GM19438 (cell line): ENCODE measurements around the gene CLEC16A.
"Not testable (repeated sequence)": the region's sequence is repeated elsewhere in the genome, so short reads cannot be mapped to it uniquely, and the experiment has no call there.

Source experiments
- ATAC-seq: cut with Tn5 transposase; IDR thresholded peaks from one replicate; pipeline ENCODE4 v1.9.1; 2021; ENCODE audit warnings: low read depth; ENCODE audit not compliant: unreplicated experiment

The CLEC16A gene

GRCh38 chr16:10925285-10925684, 19.1 kb upstream of the CLEC16A start:
- not testable (repeated sequence) for ATAC-seq

DNA sequence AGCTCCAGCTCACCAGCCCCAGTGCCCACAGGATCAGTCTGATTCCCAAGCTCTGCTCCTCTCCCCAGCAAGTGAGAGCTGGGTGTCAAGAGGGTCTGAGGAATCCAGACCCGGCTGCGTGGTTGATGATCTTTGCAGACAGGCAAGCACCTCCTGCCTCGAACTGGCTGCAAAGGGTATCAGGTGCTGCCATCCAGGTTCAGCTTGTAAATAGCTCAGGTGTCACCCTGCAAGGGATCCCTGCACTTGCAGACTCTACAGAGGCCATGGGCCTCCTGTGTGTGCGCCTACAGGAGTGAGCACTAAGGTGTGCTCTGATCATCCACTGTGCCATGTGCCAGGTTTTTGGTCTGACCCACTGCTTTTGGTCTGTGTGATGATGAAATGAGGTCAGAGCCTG, 18.3 kb upstream of the CLEC16A start:
- ATAC-seq, result no peak

GRCh38 chr16:10926867-10927266, 17.5 kb upstream of the CLEC16A start:
- no peak for ATAC-seq

DNA sequence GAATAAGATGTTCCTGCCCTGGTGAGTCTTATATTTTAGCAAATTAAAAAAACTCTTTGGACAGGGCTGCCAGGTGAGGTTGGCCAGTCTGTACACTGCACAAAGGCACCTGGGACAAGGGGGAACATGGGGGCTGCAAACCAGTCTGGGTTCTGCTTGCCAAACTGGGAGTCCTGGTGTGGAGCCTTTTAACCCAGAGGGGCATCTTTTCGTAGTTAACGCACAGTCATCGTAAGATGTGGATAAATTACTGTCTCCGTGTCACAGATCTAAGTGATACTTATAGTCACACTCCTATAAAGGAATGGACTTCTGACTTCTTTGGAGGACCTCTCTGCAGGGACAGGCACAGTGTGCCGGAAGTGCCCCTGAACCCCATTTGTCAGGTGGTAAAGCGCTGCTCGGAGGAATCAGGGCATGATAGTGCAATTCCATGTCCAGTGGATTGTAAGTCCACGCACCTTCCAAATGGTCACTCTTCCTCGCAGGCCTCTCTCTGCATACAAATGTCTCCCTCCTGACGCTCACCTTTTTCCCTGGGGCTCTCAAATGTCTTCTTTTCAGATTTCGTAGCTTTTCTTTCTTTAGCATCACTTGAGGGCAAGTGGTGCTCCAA, 16.8 kb upstream of the CLEC16A start:
- no peak for ATAC-seq

DNA sequence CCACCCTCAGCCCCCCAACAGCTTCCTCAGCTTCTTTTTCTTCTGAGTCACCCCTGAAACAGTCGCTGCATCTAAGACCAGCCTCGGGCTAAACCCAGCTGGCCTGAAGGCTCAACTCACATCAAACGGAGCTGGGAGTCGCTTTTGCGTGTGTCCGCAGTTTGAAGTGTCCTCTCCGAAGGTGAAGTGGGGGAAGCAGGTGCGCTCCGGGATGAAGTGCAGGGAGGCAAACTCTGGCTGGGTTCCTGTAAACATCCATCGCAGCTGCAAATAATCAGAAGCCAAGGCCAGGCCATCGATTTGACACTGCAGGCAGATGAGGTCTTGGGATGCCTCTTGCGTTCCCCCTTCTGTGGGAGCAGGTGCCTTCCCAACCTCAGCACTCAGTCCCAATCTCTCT, 15.3 kb upstream of the CLEC16A start:
- not testable (repeated sequence) for ATAC-seq

DNA sequence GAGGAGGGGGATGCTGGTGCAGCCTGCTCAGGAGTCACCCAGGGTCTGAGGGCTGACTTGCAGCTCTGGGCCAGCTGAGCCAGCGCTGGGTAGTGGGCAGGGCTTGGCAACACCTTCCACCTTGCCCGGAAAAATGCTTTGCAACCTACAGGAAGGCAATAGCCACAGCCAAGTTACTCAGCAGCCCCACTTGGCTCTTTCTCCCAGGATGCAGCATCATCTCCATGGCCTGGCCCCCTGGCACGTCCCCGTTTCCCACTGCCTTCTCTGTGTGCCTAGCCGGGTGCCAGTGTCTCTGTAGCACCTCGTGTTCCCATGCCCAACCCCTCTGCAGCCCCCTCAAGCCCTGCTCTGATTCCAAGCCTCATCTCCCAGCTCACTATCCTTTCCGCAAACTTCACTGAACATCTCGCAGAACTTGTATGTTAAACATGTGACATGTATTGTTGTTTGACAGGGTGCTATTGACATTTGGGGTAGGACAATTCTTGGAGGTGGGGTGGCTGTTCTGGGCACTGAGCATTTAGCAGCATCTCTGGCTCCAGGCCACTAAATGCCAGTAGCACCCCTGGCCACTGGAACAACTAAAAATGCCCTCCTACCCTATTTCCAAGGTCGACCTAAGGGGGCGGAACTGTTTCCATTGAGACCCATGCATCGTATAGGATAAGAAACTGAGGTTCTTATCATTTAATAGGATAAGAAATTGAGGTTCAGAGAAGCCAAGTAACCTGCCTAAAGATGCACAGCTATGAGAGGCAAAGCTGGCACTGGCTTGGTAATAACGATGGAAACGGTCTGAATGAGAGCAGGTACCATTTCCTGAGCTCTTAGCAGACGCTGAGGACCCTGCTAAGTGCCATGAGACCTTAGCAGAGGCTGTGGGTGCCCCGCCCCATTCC, 14.3 kb upstream of the CLEC16A start:
- ATAC-seq, result no peak

DNA sequence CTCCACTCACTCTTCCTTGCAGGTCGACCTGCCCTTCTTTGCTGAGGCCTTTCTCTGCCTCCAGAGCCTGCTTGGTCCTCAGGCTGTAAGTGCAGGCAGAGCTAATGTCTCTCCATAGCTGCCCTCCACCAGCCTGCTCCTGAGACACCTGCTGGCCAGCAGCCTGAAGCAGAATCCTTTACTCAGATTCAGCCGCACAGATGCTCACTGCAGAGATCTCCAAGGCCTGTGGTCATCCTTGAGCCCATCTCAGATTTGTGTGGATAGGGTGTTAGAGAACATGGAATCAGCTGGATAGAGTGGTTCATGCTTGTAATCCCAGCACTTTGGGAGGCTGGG, 13.6 kb upstream of the CLEC16A start:
- ATAC-seq, result no peak

GRCh38 chr16:10931134-10931533, 13.2 kb upstream of the CLEC16A start:
- ATAC-seq, result no peak

DNA sequence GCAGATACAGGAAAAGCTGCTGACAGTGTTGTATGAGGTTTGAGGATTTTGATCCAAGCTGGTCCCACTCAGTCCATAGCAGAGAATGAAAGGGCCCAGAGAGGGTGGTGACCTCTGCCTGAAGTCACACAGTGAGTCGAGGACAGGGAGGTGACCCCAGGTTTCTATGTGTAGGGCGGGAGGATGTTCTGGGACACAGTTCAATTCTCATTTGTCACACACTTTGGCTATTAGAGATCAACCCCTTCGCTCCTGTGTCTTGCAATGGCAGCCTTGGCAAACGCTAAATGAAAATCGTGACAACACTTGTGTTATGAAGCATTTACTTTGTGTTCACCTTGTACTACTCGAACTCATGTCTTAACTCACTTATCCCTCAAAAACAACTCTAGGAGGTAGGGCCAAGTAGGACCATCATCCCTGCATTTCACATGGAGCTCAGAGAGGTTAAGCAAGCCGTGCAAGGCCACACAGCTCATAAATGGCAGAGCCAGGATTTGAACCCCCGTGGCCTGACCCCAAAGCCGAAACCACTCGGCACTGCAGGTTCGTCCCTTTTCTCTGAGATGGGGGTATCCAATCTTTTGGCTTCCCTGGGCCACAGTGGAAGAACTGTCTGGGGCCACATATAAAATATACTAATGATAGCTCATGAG, 12.3 kb upstream of the CLEC16A start:
- ATAC-seq, result no peak

DNA sequence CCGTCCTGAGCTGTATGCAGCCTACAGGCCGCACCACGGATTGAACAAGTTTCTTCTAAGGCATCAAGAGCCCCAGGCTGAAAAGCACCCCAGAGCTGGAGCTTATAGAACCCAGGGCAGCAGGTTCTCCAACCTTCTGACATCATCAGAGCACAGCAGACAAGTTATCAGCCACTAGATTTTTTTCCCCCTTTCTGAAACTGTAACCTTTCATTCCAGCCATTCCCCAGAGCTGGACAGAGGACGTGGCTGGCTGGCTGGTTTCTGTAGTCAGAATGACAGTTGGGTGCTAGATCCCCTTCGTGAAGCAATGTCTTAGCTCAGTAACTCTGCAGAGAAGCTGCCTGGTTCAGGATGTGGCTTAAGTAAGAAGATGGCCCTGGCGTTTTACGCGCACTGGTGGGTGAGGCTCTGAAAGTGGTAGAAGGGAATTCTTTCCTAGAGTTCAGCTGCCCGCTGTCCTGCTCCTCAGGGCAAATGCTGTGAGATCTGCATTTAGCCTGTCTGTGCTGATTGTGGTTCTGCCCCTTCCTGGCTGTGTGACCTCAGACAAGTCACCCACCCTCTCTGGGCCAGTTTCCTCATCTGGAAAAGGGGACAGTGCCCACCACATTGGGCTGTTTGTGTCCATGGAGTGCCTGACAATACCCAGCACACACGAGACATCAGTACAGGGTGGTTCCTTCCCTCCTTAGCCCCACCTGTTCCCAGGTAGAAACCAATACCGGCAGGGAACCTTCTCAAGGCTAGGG, 11.2 kb upstream of the CLEC16A start:
- ATAC-seq, result no peak

GRCh38 chr16:10933865-10934264, 10.5 kb upstream of the CLEC16A start:
- ATAC-seq, result no peak

GRCh38 chr16:10934325-10935107, 9.8 kb upstream of the CLEC16A start:
- ATAC-seq, result no peak

DNA sequence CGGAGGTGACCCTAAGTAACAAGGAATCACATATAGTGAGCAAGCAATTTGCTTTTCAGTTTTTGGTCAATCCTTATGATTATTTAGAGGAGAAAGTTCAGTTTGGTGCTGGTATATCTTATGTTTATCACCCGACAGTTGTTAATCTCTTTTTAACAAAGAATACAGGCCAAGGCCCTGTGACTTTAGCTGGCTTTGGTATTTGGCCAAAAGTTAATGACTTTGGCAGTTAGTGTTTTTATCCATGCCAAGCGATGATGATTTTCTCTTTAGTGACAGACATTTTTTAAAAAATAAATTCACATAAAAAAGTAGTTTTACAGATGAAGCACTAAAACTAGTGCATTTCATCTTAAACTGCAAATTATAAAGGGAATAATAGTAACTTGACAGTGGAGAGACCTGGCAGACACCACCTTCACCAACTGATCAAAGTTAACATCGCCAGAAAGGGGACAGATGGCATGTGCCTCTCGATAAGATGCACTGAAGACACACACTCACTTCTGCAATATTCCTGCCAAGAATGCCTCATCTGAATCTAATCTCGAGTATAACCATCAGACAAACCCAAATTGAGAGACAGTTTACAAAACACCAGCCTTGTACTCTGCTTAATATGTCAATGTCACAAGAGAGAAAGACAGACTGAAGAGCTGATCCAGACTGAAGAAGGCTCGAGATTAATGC, 9.0 kb upstream of the CLEC16A start:
- ATAC-seq, result no peak

- no peak for ATAC-seq
Observed at GRCh38 chr16:10936272-10936984, 7.9 kb upstream of the CLEC16A start.

- ATAC-seq, result no peak
Observed at GRCh38 chr16:10937068-10937859, 7.1 kb upstream of the CLEC16A start.

GRCh38 chr16:10938321-10938720, 6.0 kb upstream of the CLEC16A start:
- no peak for ATAC-seq

GRCh38 chr16:10938796-10939648, 5.3 kb upstream of the CLEC16A start:
- no peak for ATAC-seq
